Transverse colon (tissue), 4 donors: ENCODE data around the gene TNFRSF25. TPM values are rescaled to one million over a fixed set of nuclear protein-coding genes. Genes with fewer than 3 reads are reported as not detected.
A peak's percentile ranks its signal among the peaks of the same experiment; 100 is the strongest.

Source experiments
- DNase-seq: peaks from one replicate; pipeline ENCODE4 v3.0.0-alpha.2; 2019
- H3K27ac ChIP-seq, 4 donors: fragments of 200-600 bp; sonication (generic); 2 replicates each; pipeline ENCODE4 v1.5.1; 2016 to 2018; ENCODE audit warnings: inconsistent platforms in 4 of 4
- H3K27me3 ChIP-seq: fragments of 200-600 bp; sonication (generic); 2 replicates; pipeline ENCODE4 v1.5.1; 2017; ENCODE audit warnings: inconsistent platforms
- H3K36me3 ChIP-seq, 4 donors: fragments of 200-600 bp; sonication (generic); 2 replicates each; pipeline ENCODE4 v1.5.1; 2017 to 2019; ENCODE audit warnings: inconsistent platforms in 4 of 4
- H3K4me1 ChIP-seq, 4 donors: fragments of 200-600 bp; sonication (generic); 2 replicates each; pipeline ENCODE4 v1.5.1; 2017 to 2020; ENCODE audit warnings: inconsistent platforms in 4 of 4
- H3K4me3 ChIP-seq, 4 donors: fragments of 200-600 bp; sonication (generic); 1 replicate in 1 of 4; 2 replicates in 3 of 4; pipeline versions ENCODE4 v1.5.1 to v1.6.1; 2017 to 2019; ENCODE audit warnings: inconsistent platforms in 4 of 4
- H3K9me3 ChIP-seq, 2 donors: fragments of 200-600 bp; sonication (generic); 2 replicates each; pipeline ENCODE4 v1.5.1; 2017 to 2019; ENCODE audit warnings: inconsistent platforms in 2 of 2
- EP300 ChIP-seq: sonication (generic); formaldehyde crosslinking; IDR thresholded peaks from one replicate; pipeline ENCODE4 v1.6.1; 2017; ENCODE audit warnings: antibody characterized with exemption, low read depth
- POLR2A ChIP-seq: fragments of 450-650 bp; IDR thresholded peaks from one replicate; pipeline ENCODE4 v1.6.1; 2016; ENCODE audit warnings: antibody characterized with exemption, mild to moderate bottlenecking, moderate library complexity
- POLR2AphosphoS5 ChIP-seq, 3 donors: sonication (generic); formaldehyde crosslinking; IDR thresholded peaks; one replicate each; pipeline ENCODE4 v1.6.1; 2016; ENCODE audit warnings: antibody characterized with exemption in 3 of 3
- WGBS, 2 donors: methylation state at CpG; one replicate each; pipeline ENCODE4 v1.1.5; 2018; ENCODE audit warnings: low coverage in 1 of 2; 5-methylcytosine and 5-hydroxymethylcytosine counted together
- in situ Hi-C, 4 donors: fragments of 200-750 bp; cut with MboI; loops; one replicate each; pipeline versions ENCODE4 v1.15.0 to v1.15.1; 2017; ENCODE audit warnings: low sequenced_read_pairs in 3 of 4, low pct_ligation_motif_present in 1 of 4, low pct_unique_long_range_greater_than_20kb in 1 of 4
- intact Hi-C: fragments of 100-400 bp; cut with DNase I; formaldehyde crosslinking; loops from one replicate; pipeline ENCODE4 v1.15.1; 2023; ENCODE audit warnings: low total_unique reads
- total RNA-seq, 4 donors: library from RNA; depleted of rRNA; stranded (reverse); fragments of >200 nt; gene quantifications; one replicate each; pipeline ENCODE4 v1.1.0, GENCODE V29; 2016
- TF ChIP-seq, protein P1 (sequence below), 5 experiments: fragments of 200-600 bp in 3 of 5; fragments of 450-650 bp in 2 of 5; sonication (generic) in 3 of 5; IDR thresholded peaks; 1 replicate in 2 of 5; 2 replicates in 3 of 5; pipeline ENCODE4 v1.5.1; 2016 to 2017; ENCODE audit warnings: antibody characterized with exemption in 5 of 5, inconsistent platforms in 3 of 5, mild to moderate bottlenecking in 2 of 5, moderate library complexity in 1 of 5

Gene TNFRSF25
- total RNA-seq, 4 donors from 2014 or later: 38.9 to 55.3 (median 45.0) TPM

DNA sequence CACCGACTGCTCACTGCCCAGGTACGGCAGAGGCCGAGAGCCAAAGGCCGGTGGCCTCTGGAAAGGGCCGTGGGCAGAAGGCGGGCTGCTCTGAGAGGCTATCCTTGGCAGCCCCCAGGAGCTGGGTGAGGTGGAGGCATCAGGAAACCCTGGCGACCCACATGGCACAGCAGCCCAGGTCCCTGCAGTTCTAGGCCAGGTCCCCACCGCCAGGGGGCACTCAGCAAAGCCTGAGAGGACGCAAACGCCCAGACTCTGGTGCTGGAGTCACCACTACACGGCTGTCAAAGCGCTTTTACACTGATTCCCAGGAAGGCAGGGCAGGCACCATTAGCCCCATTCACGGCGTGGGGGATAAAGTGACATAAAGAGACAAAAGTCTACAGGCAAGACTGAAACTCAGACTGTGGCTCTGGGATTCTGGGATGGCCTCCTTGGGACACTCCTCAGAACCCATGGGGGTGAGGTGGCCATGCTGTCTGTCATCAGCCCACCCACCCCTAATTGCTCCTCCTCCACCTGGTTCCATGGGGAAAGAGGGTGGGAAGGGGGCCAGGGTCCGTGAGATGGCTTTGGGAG is 20.5 kb upstream of the TNFRSF25 start:
- Histone ChIP-seq H3K27ac (no peak overlapping the region), H3K4me1 (peaks cover 6 to 62% (median 50%) of the 10 kb centered on the region in 4 donors), H3K27me3 (peaks cover 19% of the 10 kb centered on the region), H3K4me3 (no peak overlapping the region), H3K9me3 (no peaks in the 10 kb centered on the region), H3K36me3 (no peaks in the 10 kb centered on the region)
- DNase-seq: peak; percentile 92
- TF ChIP-seq, protein P1, sequence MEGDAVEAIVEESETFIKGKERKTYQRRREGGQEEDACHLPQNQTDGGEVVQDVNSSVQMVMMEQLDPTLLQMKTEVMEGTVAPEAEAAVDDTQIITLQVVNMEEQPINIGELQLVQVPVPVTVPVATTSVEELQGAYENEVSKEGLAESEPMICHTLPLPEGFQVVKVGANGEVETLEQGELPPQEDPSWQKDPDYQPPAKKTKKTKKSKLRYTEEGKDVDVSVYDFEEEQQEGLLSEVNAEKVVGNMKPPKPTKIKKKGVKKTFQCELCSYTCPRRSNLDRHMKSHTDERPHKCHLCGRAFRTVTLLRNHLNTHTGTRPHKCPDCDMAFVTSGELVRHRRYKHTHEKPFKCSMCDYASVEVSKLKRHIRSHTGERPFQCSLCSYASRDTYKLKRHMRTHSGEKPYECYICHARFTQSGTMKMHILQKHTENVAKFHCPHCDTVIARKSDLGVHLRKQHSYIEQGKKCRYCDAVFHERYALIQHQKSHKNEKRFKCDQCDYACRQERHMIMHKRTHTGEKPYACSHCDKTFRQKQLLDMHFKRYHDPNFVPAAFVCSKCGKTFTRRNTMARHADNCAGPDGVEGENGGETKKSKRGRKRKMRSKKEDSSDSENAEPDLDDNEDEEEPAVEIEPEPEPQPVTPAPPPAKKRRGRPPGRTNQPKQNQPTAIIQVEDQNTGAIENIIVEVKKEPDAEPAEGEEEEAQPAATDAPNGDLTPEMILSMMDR (IDR thresholded peaks at IDR 0.05): peak; percentile 83 to 91 (median 89)
- TF ChIP-seq EP300: no peak
- in situ Hi-C loops (loop anchor here (10.0 to 25.0 kb wide), 2 partner anchors 151 to 158 kb away; no protein-coding TSS in a partner anchor), intact Hi-C loops (no loop called here)
- WGBS, 2 donors: 4% methylated on average over 14 of the region's 15 CpGs; no CpG with 5 or more reads in 1 of the 2 donors

DNA sequence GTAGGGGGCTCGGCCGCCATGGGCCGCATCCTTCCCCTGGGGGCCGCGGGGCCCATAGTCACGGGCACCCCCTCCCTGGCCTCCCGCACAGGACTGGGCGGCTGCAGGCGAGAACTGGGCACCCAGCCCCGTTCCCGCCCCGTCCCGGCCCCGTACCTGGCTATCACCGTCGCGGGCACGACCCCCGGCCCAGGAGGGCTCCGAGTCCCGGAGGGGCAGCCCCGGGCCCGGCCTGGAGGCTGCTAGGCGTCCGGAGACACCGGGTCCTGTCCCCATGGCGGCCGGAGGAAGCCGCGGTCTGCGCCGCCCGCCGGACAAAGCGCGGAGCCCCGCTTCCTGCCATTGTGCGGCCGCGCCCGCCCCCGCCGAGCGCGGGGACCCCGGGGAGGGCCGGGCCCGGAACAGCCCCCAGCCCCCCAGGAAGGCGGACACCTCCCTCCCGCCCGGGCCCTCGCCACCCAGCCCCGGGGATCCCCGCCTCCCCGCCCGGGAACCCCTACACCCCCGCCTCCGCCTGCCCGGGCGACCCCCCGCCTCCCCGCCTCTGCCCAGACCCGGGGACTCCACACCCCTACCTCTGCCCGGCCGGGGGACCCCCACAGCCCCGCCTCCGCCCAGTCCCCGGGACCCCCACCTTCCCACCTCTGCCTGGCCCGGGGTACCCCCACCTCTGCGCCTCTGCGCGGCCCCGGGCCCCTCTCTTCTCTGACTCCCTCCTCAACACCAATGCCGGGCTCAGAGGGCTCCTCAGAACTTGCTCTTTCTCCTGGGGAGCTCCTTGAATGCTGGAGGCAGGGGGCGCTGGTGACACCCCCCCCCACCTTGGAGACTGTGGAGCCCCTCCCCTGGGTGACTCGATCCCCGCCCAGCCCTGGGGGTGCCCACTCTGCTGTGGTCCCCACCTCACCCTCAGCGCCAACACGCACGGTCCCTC is 19.5 kb upstream of the TNFRSF25 start:
- intact Hi-C loops (loop anchor here (2.0 kb wide), 1 partner anchor 161 kb away; no protein-coding TSS in a partner anchor), in situ Hi-C loops (loop anchor here (10.0 to 25.0 kb wide), 2 partner anchors 152 to 159 kb away; no protein-coding TSS in a partner anchor)
- no peak for DNase-seq
- Histone ChIP-seq H3K9me3 (no peaks in the 10 kb centered on the region), H3K36me3 (no peaks in the 10 kb centered on the region), H3K27ac (peak overlapping the region in 2 of 4 donors; percentile 11 to 44), H3K4me1 (peaks cover 0 to 53% (median 46%) of the 10 kb centered on the region in 4 donors), H3K27me3 (peaks cover 19% of the 10 kb centered on the region), H3K4me3 (peak overlapping the region in 3 of 4 donors; percentile 21 to 57 (median 44))
- TF ChIP-seq, protein P1 (IDR thresholded peaks at IDR 0.05): no peak
- TF ChIP-seq POLR2A (no peak), EP300 (no peak), POLR2AphosphoS5 (IDR thresholded peaks at IDR 0.05) (no peak)
- WGBS, 2 donors: 1% methylated on average over 27 of the region's 80 CpGs; no CpG with 5 or more reads in 1 of the 2 donors

DNA sequence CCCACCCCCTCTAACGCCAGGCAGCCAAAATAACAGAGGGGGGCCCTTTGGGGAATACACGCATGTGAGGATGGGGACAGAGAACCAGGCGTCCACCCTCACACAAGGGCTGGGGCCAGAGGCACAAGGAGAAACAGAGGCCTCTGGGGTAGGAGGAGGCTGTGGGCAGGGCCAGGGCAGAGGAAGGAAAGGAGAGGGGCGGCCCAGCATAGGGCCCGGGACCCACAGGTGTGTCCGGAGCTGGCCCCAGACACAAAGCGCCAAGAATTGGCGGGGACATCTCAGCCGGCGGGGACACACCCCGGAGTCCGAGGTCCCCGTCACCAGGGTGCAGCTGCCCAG is 18.8 kb upstream of the TNFRSF25 start:
- Histone ChIP-seq H3K27me3 (peaks cover 19% of the 10 kb centered on the region), H3K4me1 (peaks cover 0 to 46% (median 41%) of the 10 kb centered on the region in 4 donors), H3K4me3 (peak overlapping the region in 3 of 4 donors; percentile 21 to 57 (median 44)), H3K9me3 (no peaks in the 10 kb centered on the region), H3K27ac (peak overlapping the region in 2 of 4 donors; percentile 11 to 44), H3K36me3 (no peaks in the 10 kb centered on the region)
- WGBS, 2 donors: 17 to 50% methylated on average over 2 to 11 of the region's 13 CpGs
- in situ Hi-C loops: loop anchor here (10.0 to 25.0 kb wide), 2 partner anchors 153 to 160 kb away; no protein-coding TSS in a partner anchor
- intact Hi-C loops: loop anchor here (2.0 kb wide), 1 partner anchor 162 kb away; no protein-coding TSS in a partner anchor
- DNase-seq: no peak
- TF ChIP-seq EP300: no peak
- TF ChIP-seq, protein P1 (IDR thresholded peaks at IDR 0.05): no peak
- no peak for TF ChIP-seq POLR2AphosphoS5 (IDR thresholded peaks at IDR 0.05)
- no peak for TF ChIP-seq POLR2A

DNA sequence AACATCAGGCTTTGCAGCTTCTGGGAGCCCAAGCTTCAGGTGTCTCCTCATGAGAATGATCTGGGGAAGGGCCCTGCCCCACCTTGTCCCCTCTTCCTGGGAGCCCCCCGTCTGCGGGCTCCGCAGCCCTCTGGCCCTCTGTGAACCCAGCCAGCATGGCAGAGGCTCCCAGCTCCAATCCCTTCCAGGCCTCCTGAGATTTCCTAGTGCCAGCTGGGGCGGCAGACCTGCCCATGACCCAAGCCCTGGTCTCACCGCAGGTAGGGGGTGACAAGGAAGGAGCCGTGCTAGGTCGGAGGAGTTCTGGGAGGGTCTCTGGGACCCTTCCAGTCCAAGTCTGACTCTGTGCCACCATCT is 17.8 kb upstream of the TNFRSF25 start:
- no peak for DNase-seq
- Histone ChIP-seq H3K27me3 (peaks cover 19% of the 10 kb centered on the region), H3K27ac (peak overlapping the region in 2 of 4 donors; percentile 54 to 64), H3K4me1 (peaks cover 0 to 36% (median 31%) of the 10 kb centered on the region in 4 donors), H3K4me3 (no peak overlapping the region), H3K36me3 (no peaks in the 10 kb centered on the region), H3K9me3 (no peaks in the 10 kb centered on the region)
- 95% methylated on average over 7 of the region's 7 CpGs; no CpG with 5 or more reads in 1 of the 2 donors for WGBS, 2 donors
- intact Hi-C loops: loop anchor here (2.0 kb wide), 1 partner anchor 163 kb away; no protein-coding TSS in a partner anchor
- TF ChIP-seq, protein P1 (IDR thresholded peaks at IDR 0.05): no peak
- TF ChIP-seq EP300 (no peak), POLR2A (no peak), POLR2AphosphoS5 (IDR thresholded peaks at IDR 0.05) (no peak)
- in situ Hi-C loops: loop anchor here (10.0 to 25.0 kb wide), 2 partner anchors 154 to 161 kb away; no protein-coding TSS in a partner anchor
